HepG2 (cell line): Measurements from ENCODE around the gene RPLP2. TPM values are rescaled to one million over a fixed set of nuclear protein-coding genes. Genes with fewer than 3 reads are reported as not detected.

Experiments
- ATAC-seq: fragments of 200-7000 bp; cut with Tn5 transposase; 3 replicates; pipeline ENCODE4 v1.9.1; 2020; ENCODE audit warnings: mild to moderate bottlenecking, moderate library complexity
- BruUV-seq: library from RNA; stranded (reverse); fragments of 400-500 nt; replicated peaks from 2 replicates; lab custom pipeline; 2021; lab: Mats Ljungman, UMichigan
- CTCF ChIA-PET: fragments of 300-600 bp; formaldehyde crosslinking; extraction: SDS; loops from one replicate; lab custom pipeline; 2021; ENCODE audit warnings: low total read pairs, inconsistent platforms, low intra/inter-chr PET ratio; lab: Yijun Ruan, JAX
- POLR2A ChIA-PET: fragments of 350-600 bp; sonication (Branson Sonifier 250); formaldehyde crosslinking; loops from one replicate; lab custom pipeline; 2020; ENCODE audit warnings: antibody characterized with exemption, inconsistent platforms; lab: Yijun Ruan, JAX
- DNase-seq: peaks from one replicate; pipeline ENCODE4 v3.0.0-alpha.2; 2015; ENCODE audit warnings: low spot score
- FAIRE-seq: peaks from 3 replicates; lab custom pipeline; 2011; peaks lifted over from hg19 to GRCh38; lab: Jason Lieb, UNC
- H2AFZ ChIP-seq: one replicate; pipeline ENCODE4 v1.6.1; 2011; ENCODE audit warnings: low read length, inconsistent platforms
- H3K27ac ChIP-seq: fragments of 300-600 bp; 3 replicates; pipeline ENCODE4 v1.8.0; 2011; ENCODE audit warnings: mixed run types, mild to moderate bottlenecking, mixed read lengths, low read length, inconsistent platforms; ENCODE audit not compliant: insufficient read depth; ENCODE audit errors: extremely low read length
- H3K27me3 ChIP-seq, 2 experiments: fragments of 200-600 bp in 1 of 2; 2 replicates in 1 of 2; 3 replicates in 1 of 2; pipeline versions ENCODE4 v1.6.0 to v1.8.0; 2011; ENCODE audit warnings: low read length in 2 of 2, mild to moderate bottlenecking in 2 of 2, moderate library complexity in 2 of 2, inconsistent platforms in 1 of 2; ENCODE audit not compliant: insufficient read depth in 2 of 2, control insufficient read depth in 1 of 2
- H3K36me3 ChIP-seq, 2 experiments: fragments of 200-600 bp in 1 of 2; replicated peaks in 1 of 2; 2 replicates in 1 of 2; 3 replicates in 1 of 2; pipeline versions ENCODE4 v1.5.1 to v1.8.0; 2011; ENCODE audit warnings: low read length in 2 of 2, inconsistent platforms in 1 of 2; ENCODE audit not compliant: insufficient read depth in 2 of 2, control insufficient read depth in 1 of 2
- H3K4me1 ChIP-seq: 2 replicates; pipeline ENCODE4 v1.5.1; 2012; ENCODE audit warnings: low read length, inconsistent platforms; ENCODE audit not compliant: insufficient read depth
- H3K4me2 ChIP-seq: 2 replicates; pipeline ENCODE4 v1.6.0; 2011; ENCODE audit warnings: low read depth, low read length, inconsistent platforms
- H3K4me3 ChIP-seq, 3 experiments: fragments of 200-600 bp in 1 of 3; sonication (generic), shearing (Covaris generic) in 1 of 3; replicated peaks in 1 of 3; 2 replicates each; pipeline ENCODE4 v1.5.1; 2011 to 2016; ENCODE audit warnings: low read length in 3 of 3, inconsistent platforms in 2 of 3, low read depth in 2 of 3, mild to moderate bottlenecking in 2 of 3, control low read depth in 1 of 3, mixed read lengths in 1 of 3; ENCODE audit not compliant: insufficient read depth in 1 of 3
- H3K79me2 ChIP-seq: one replicate; pipeline ENCODE4 v1.6.1; 2011; ENCODE audit warnings: low read length, inconsistent platforms; ENCODE audit not compliant: insufficient read depth
- H3K9ac ChIP-seq: 2 replicates; pipeline ENCODE4 v1.6.0; 2011; ENCODE audit warnings: mild to moderate bottlenecking, low read depth, low read length, inconsistent platforms; ENCODE audit not compliant: insufficient read depth
- H3K9me3 ChIP-seq: 2 replicates; pipeline ENCODE4 v1.5.1; 2012; ENCODE audit warnings: mild to moderate bottlenecking, low read length
- H4K20me1 ChIP-seq: 2 replicates; pipeline ENCODE4 v1.6.0; 2011; ENCODE audit warnings: inconsistent platforms, mild to moderate bottlenecking, low read length, moderate library complexity; ENCODE audit not compliant: insufficient read depth
- FOXO4 ChIP-seq: sonication (generic); formaldehyde crosslinking; conservative IDR thresholded peaks from 2 replicates; pipeline ENCODE4 v1.8.1; 2023; ENCODE audit warnings: missing genetic modification reagents
- GLI4 ChIP-seq: sonication (generic); formaldehyde crosslinking; IDR thresholded peaks from 2 replicates; pipeline ENCODE4 v1.5.1; 2020; ENCODE audit warnings: missing genetic modification reagents, mild to moderate bottlenecking, moderate library complexity, borderline replicate concordance
- HNRNPL ChIP-seq: fragments of 200-400 bp; formaldehyde crosslinking; IDR thresholded peaks from 2 replicates; pipeline ENCODE4 v1.6.1; 2017; ENCODE audit warnings: mild to moderate bottlenecking, low read depth, low read length
- RBFOX2 ChIP-seq: fragments of 200-400 bp; formaldehyde crosslinking; IDR thresholded peaks from 2 replicates; pipeline ENCODE4 v1.6.1; 2017; ENCODE audit warnings: low read depth, mild to moderate bottlenecking, low read length
- ZC3H13 ChIP-seq: sonication (generic); formaldehyde crosslinking; IDR thresholded peaks from 2 replicates; pipeline ENCODE4 v1.8.1; 2023; ENCODE audit warnings: mild to moderate bottlenecking, missing genetic modification reagents, moderate library complexity
- WGBS: methylation state at CpG from one replicate; pipeline ENCODE4 v1.1.6; 2017; ENCODE audit warnings: low lambda C conversion rate; 5-methylcytosine and 5-hydroxymethylcytosine counted together
- in situ Hi-C: cut with HindIII; loops from 2 replicates; pipeline ENCODE4 v1.10.0; 2017; ENCODE audit warnings: low pct_unique_long_range_greater_than_20kb; ENCODE audit not compliant: extremely low pct_ligation_motif_present
- intact Hi-C: fragments of 100-400 bp; cut with micrococcal nuclease; formaldehyde crosslinking; loops from one replicate; pipeline ENCODE4 v1.10.0; 2022; ENCODE audit not compliant: unreplicated experiment
- polyA plus RNA-seq, 8 experiments: library from polyadenylated mRNA; depleted of rRNA in 3 of 8; stranded (reverse) in 7 of 8; unstranded in 1 of 8; fragments of >200 nt; fragmentation: Illumina TruSeq in 4 of 8; extraction: Trizol in 4 of 8; gene quantifications; 2 replicates each; pipeline versions ENCODE4 v1.2.1 to v1.2.3, GENCODE V29; 2011 to 2016; ENCODE audit warnings: low read depth in 4 of 8, missing spikeins in 1 of 8, mixed read lengths in 1 of 8; ENCODE audit not compliant: insufficient read depth in 1 of 8
- total RNA-seq, 5 experiments: library from RNA; depleted of rRNA; stranded (reverse); fragments of >200 nt; fragmentation: Illumina TruSeq; extraction: Trizol; gene quantifications; 2 replicates each; pipeline ENCODE4 v1.2.3, GENCODE V29; 2016; ENCODE audit warnings: low read depth in 1 of 5

The RPLP2 gene
- total and polyA plus RNA-seq, 2 of the 13 experiments (the other 11 are each of a cell fraction or from before 2014, with no cell fraction given) = 978 to 2,106 TPM

GRCh38 chr11:829176-829846 is 19.5 kb downstream of the RPLP2 start:
- POLR2A ChIA-PET = interaction anchor here (2.4 to 16.1 kb wide), 3 partner anchors 10 to 20 kb away, joined by 18 to 264 read pairs (median 141); partner anchors contain the start of genes PNPLA2, POLR2L, RPLP2 and TSPAN4
- peaks cover 78% of the 10 kb centered on the region for H3K4me1 ChIP-seq
- no peak for TF ChIP-seq GLI4 (CRISPR knock-in tag)
- TF ChIP-seq RBFOX2 = no peak
- TF ChIP-seq FOXO4 (CRISPR knock-in tag) = 0 out of 2 replicates have a peak, but pooled peaks have one; percentile 29
- peak; percentile 51; the same call in 1 of the 2 replicates for TF ChIP-seq HNRNPL
- 0 out of 2 replicates have a peak, but pooled peaks have one; percentile 9 for TF ChIP-seq ZC3H13
- TF ChIP-seq, all 625 proteins: peak for 3
- FAIRE-seq (no peak), DNase-seq (no peak), ATAC-seq (no peak)
- H3K36me3 ChIP-seq = peaks cover 1 to 10% of the 10 kb centered on the region in 2 experiments; a peak in 1 of 5 replicates
- no peak overlapping the region for H3K9ac ChIP-seq
- no TSS peak for BruUV-seq
- no peaks in the 10 kb centered on the region for H3K27me3 ChIP-seq
- H3K9me3 ChIP-seq = no peaks in the 10 kb centered on the region
- H2AFZ ChIP-seq = no peak overlapping the region
- H3K27ac ChIP-seq = no peak overlapping the region
- intact Hi-C loops = no loop called here
- peak overlapping the region in 1 of 3 experiments; percentile 75; a peak in 1 of 6 replicates for H3K4me3 ChIP-seq
- 88% methylated on average over 18 of the region's 40 CpGs for WGBS
- peaks cover 7% of the 10 kb centered on the region for H3K79me2 ChIP-seq
- CTCF ChIA-PET = no interaction called here
- peaks cover under 1% of the 10 kb centered on the region; the same call in 1 of the 2 replicates for H4K20me1 ChIP-seq
- peak overlapping the region; percentile 78; the same call in 1 of the 2 replicates for H3K4me2 ChIP-seq
- in situ Hi-C loops = no loop called here
